GM18505 (cell line): ENCODE measurements around the gene CFAP210.
"Not testable (repeated sequence)": the region's sequence is repeated elsewhere in the genome, so short reads cannot be mapped to it uniquely, and the experiment has no call there.

Source experiments
- ATAC-seq: cut with Tn5 transposase; IDR thresholded peaks from one replicate; pipeline ENCODE4 v1.9.1; 2021; ENCODE audit not compliant: unreplicated experiment
- POLR2A ChIP-seq: IDR thresholded peaks from 4 replicates; pipeline ENCODE4 v1.6.1; 2011; ENCODE audit warnings: borderline replicate concordance; ENCODE audit not compliant: insufficient read depth, insufficient read length; ENCODE audit errors: extremely low read depth

CFAP210 gene

GRCh38 chr2:169702996-169703395 is 8.8 kb upstream of the CFAP210 start:
- no peak for ATAC-seq
- TF ChIP-seq POLR2A: no peak

GRCh38 chr2:169699173-169699572 is 5.0 kb upstream of the CFAP210 start:
- ATAC-seq: not testable (repeated sequence)

GRCh38 chr2:169696381-169696780 is 2.2 kb upstream of the CFAP210 start:
- ATAC-seq: no peak
- TF ChIP-seq POLR2A: no peak

DNA sequence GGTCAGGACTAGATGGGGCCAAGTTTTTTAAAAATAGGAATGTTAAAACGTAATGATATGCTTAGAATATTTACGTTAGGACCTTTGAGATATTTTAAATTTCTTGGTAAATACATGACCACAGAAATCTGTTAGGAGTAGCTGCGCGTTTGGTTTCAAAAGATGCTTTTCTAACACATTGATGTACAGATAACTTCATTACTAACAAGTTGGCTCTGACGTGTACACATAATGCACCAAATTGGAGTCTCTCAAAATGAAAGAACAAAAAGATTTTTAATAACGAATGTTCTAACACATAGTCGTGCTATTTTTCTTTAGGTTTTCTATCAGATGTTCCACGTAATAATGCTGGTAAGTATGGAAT is 672 bp upstream of the CFAP210 start:
- TF ChIP-seq POLR2A: no peak
- no peak for ATAC-seq

- TF ChIP-seq POLR2A: no peak
- ATAC-seq: no peak
These were observed 845 bp downstream of the CFAP210 start for GRCh38 chr2:169693360-169693759.

DNA sequence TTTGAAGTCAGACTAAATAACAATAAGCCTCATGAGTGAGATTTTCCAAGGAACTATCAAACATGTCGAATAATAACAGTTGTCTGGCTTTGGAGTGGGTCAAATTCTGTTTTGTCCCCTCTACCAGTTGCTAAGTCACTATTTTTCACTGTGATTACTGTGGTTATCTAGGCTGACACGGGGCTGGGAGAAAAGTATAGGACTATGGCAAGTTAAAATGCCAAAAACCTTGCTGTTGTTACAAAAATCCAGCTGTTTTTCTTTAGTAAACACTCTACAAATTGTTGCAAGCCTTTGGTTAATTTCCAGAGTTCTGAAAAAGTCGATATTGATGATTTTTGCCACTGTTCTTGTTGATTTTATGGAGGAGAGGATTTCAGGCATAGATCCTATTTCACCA is 1.5 kb downstream of the CFAP210 start:
- ATAC-seq: no peak
- TF ChIP-seq POLR2A: no peak

GRCh38 chr2:169690958-169691357 is 3.2 kb downstream of the CFAP210 start:
- ATAC-seq: no peak
- TF ChIP-seq POLR2A: no peak

GRCh38 chr2:169687943-169688342 is 6.3 kb downstream of the CFAP210 start:
- ATAC-seq: not testable (repeated sequence)

GRCh38 chr2:169686825-169687224 is 7.4 kb downstream of the CFAP210 start:
- not testable (repeated sequence) for ATAC-seq

DNA sequence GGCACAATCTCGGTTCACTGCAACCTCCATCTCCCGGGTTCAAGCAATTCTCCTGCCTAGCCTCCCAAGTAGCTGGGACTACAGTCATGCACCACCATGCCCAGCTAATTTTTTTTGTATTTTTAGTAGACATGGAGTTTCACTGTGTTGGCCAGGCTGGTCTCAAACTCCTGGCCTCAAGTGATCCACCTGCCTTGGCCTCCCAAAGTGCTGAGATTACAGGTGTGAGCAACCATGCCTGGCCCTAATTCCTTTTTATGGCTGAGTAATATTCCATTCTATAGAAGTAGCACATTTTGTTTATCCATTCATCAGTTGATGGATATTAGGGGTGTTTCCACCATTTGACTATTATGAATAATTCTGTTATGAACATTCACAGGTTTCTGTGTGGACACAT is 9.5 kb downstream of the CFAP210 start:
- ATAC-seq: not testable (repeated sequence)

DNA sequence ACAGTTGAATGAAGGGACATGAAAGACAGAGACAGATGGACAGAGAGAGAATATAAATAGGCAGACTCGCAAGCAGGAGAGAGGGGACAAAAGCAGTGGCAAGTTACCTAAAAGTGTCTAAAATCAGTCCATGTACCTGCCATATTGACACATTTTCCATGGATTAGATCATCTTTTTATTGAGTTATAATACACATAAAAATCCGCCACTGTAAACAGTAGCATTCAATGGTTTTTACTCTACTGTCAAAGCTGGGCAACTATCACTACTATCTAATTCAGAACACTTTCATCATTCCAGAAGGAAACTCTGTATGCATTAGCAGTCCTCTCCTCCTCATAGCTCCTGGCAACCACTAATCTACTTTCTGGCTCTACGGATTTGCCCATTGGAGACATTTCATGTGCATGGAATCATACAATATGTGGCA is 10.1 kb downstream of the CFAP210 start:
- no peak for TF ChIP-seq POLR2A
- ATAC-seq: no peak

- TF ChIP-seq POLR2A: no peak
- ATAC-seq: no peak
These were observed 10.6 kb downstream of the CFAP210 start for GRCh38 chr2:169683425-169684134.

- TF ChIP-seq POLR2A: no peak
- ATAC-seq: no peak
These were observed 11.2 kb downstream of the CFAP210 start for GRCh38 chr2:169683054-169683424.

GRCh38 chr2:169676850-169677249 is 17.4 kb downstream of the CFAP210 start:
- TF ChIP-seq POLR2A: no peak
- ATAC-seq: no peak

GRCh38 chr2:169676357-169676756 is 17.8 kb downstream of the CFAP210 start:
- no peak for TF ChIP-seq POLR2A
- ATAC-seq: no peak
